ENCODE results near the gene TAF4.

DNA sequence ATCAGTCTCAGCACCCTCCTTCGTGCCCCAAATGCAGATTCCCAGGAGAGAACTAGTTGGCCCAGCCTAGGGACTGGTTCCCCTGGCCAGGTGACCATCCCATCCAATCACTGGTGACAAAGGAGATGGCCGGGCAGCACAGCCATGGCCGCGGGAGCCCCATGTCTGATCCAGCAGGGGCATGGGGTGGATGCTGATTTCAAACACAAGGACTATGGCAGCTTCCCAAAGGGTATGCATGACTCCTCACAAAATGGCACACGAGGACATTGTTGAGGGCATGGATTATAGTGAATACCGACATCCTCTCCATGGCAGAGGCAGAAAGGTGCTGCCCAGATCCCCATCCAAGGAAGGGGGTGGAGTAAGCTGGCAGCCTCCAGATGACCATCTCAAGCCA lies 46.7 kb upstream of the TAF4 start:
- TF ChIP-seq CTCF (IDR thresholded peaks at IDR 0.05), result no peak
- TF ChIP-seq POLR2A (IDR thresholded peaks at IDR 0.05), result no peak

All from Peyer's patch (tissue), 4 donors.